Measurements from ENCODE around the gene RALY.

DNA sequence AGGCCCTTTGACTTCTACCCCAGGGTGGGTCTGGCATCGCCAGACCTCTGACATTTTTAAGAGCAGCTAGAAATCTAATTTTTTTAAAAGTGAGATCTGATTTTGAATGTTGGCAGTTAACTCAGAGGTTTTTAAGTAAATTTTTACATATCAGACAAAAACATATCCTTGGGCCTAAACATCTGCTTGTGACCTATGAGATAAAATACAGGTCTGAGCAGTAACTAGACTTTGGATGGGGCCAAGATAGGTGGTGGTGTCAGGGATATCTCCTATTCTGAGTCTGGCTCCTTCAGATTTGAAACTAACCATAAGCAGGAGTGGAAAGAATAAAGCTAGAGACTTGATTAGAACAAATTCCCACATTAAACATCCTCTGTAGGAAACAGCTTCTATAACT, 17.6 kb downstream of the RALY start:
- TF ChIP-seq POLR2A (IDR thresholded peaks at IDR 0.05; ENCODE audit: low read depth, low read length) (no peak), POLR2AphosphoS5 (IDR thresholded peaks at IDR 0.05; ENCODE audit: low read depth, low read length) (no peak)

Measured in GM12891 (cell line).